Activated CD4-positive, alpha-beta T cell treated with anti-CD3 and anti-CD28 coated beads, Interleukin-2, amount 10 ng/mL, durations not matched to agents 24 days and 14 days (primary cell): ENCODE data around the gene CNTNAP5. TPM values are rescaled to one million over a fixed set of nuclear protein-coding genes. Genes with fewer than 3 reads are reported as not detected.
A peak's percentile ranks its signal among the peaks of the same experiment; 100 is the strongest.

Experiments used
- DNase-seq: peaks from one replicate; pipeline ENCODE4 v3.0.0; 2022
- H3K27ac Mint-ChIP-seq: one replicate; pipeline ENCODE4 v1.8.0; 2022; ENCODE audit warnings: mild to moderate bottlenecking, mixed read lengths
- H3K27me3 Mint-ChIP-seq: one replicate; pipeline ENCODE4 v1.8.0; 2022; ENCODE audit warnings: mixed read lengths
- H3K36me3 Mint-ChIP-seq: one replicate; pipeline ENCODE4 v1.8.0; 2022; ENCODE audit warnings: low read depth, mild to moderate bottlenecking, mixed read lengths
- H3K4me1 Mint-ChIP-seq: one replicate; pipeline ENCODE4 v1.8.0; 2021; ENCODE audit warnings: mixed read lengths
- H3K4me3 Mint-ChIP-seq: one replicate; pipeline ENCODE4 v1.8.0; 2022; ENCODE audit warnings: mild to moderate bottlenecking, moderate library complexity, mixed read lengths
- H3K9me3 Mint-ChIP-seq: one replicate; pipeline ENCODE4 v1.8.0; 2021; ENCODE audit warnings: mixed read lengths
- intact Hi-C: fragments of 100-400 bp; cut with micrococcal nuclease; formaldehyde crosslinking; loops from one replicate; pipeline ENCODE4 v1.15.1; 2023
- total RNA-seq: library from RNA; stranded (reverse); gene quantifications from 2 replicates; pipeline ENCODE4 v1.2.3, GENCODE V29; 2022

CNTNAP5 gene
- total RNA-seq, result not detected in 2 replicates

GRCh38 chr2:124025171-124025580 lies at the start of gene CNTNAP5:
Gene CNTNAP5, plus strand, starts transcription at chr2:124025287. Its CDS starts 364 bp downstream, at chr2:124025651.
- Mint-ChIP-seq H3K27me3 (peaks cover 16% of the 10 kb centered on the region), H3K4me1 (no peaks in the 10 kb centered on the region), H3K9me3 (peaks cover 9% of the 10 kb centered on the region), H3K27ac (peak within 1 kb of the TSS; percentile 34), H3K36me3 (no peaks in the 10 kb centered on the region), H3K4me3 (no peak within 1 kb of the TSS)
- peak; percentile 78 for DNase-seq
- intact Hi-C loops, result no loop called here

GRCh38 chr2:123976054-123976648 lies 48.9 kb upstream of the CNTNAP5 start:
- H3K27ac Mint-ChIP-seq, result no peak overlapping the region
- intact Hi-C loops, result no loop called here
- peaks cover 7% of the 10 kb centered on the region for H3K9me3 Mint-ChIP-seq
- H3K4me3 Mint-ChIP-seq, result no peak overlapping the region
- H3K27me3 Mint-ChIP-seq, result no peaks in the 10 kb centered on the region
- H3K36me3 Mint-ChIP-seq, result no peaks in the 10 kb centered on the region
- H3K4me1 Mint-ChIP-seq, result no peaks in the 10 kb centered on the region
- DNase-seq, result no peak

- Mint-ChIP-seq H3K36me3 (no peaks in the 10 kb centered on the region), H3K27ac (no peak overlapping the region), H3K27me3 (no peaks in the 10 kb centered on the region), H3K4me1 (peaks cover 2% of the 10 kb centered on the region), H3K4me3 (no peak overlapping the region), H3K9me3 (no peaks in the 10 kb centered on the region)
- intact Hi-C loops, result no loop called here
- DNase-seq, result peak; percentile 56
Measured at GRCh38 chr2:123993728-123994323, 31.3 kb upstream of the CNTNAP5 start.

- Mint-ChIP-seq H3K36me3 (no peaks in the 10 kb centered on the region), H3K4me1 (no peaks in the 10 kb centered on the region), H3K9me3 (no peaks in the 10 kb centered on the region), H3K4me3 (no peak overlapping the region), H3K27ac (no peak overlapping the region), H3K27me3 (no peaks in the 10 kb centered on the region)
- no peak for DNase-seq
- intact Hi-C loops, result no loop called here
Measured at GRCh38 chr2:123999681-124000080, 25.4 kb upstream of the CNTNAP5 start.

GRCh38 chr2:124001696-124002430 lies 23.2 kb upstream of the CNTNAP5 start:
- Mint-ChIP-seq H3K9me3 (no peaks in the 10 kb centered on the region), H3K4me1 (no peaks in the 10 kb centered on the region), H3K27ac (no peak overlapping the region), H3K4me3 (no peak overlapping the region), H3K27me3 (no peaks in the 10 kb centered on the region), H3K36me3 (no peaks in the 10 kb centered on the region)
- DNase-seq, result no peak
- intact Hi-C loops, result no loop called here

GRCh38 chr2:124018890-124019289 lies 6.2 kb upstream of the CNTNAP5 start:
- Mint-ChIP-seq H3K27ac (no peak overlapping the region), H3K9me3 (no peaks in the 10 kb centered on the region), H3K27me3 (peaks cover under 1% of the 10 kb centered on the region), H3K36me3 (no peaks in the 10 kb centered on the region), H3K4me1 (no peaks in the 10 kb centered on the region), H3K4me3 (no peak overlapping the region)
- intact Hi-C loops, result no loop called here
- DNase-seq, result no peak

GRCh38 chr2:124024561-124025170 lies 421 bp upstream of the CNTNAP5 start:
- peaks cover 9% of the 10 kb centered on the region for H3K9me3 Mint-ChIP-seq
- no peak overlapping the region for H3K27ac Mint-ChIP-seq
- peaks cover 16% of the 10 kb centered on the region for H3K27me3 Mint-ChIP-seq
- H3K36me3 Mint-ChIP-seq, result no peaks in the 10 kb centered on the region
- H3K4me3 Mint-ChIP-seq, result no peak overlapping the region
- DNase-seq, result no peak
- no peaks in the 10 kb centered on the region for H3K4me1 Mint-ChIP-seq
- intact Hi-C loops, result no loop called here

- Mint-ChIP-seq H3K4me3 (no peak overlapping the region), H3K36me3 (no peaks in the 10 kb centered on the region), H3K4me1 (no peaks in the 10 kb centered on the region), H3K27ac (no peak overlapping the region), H3K9me3 (peaks cover 9% of the 10 kb centered on the region), H3K27me3 (peaks cover 16% of the 10 kb centered on the region)
- DNase-seq, result no peak
- intact Hi-C loops, result no loop called here
Measured at GRCh38 chr2:124025891-124026434, 876 bp downstream of the CNTNAP5 start.

- Mint-ChIP-seq H3K36me3 (no peaks in the 10 kb centered on the region), H3K27ac (no peak overlapping the region), H3K27me3 (peaks cover 16% of the 10 kb centered on the region), H3K9me3 (peaks cover 9% of the 10 kb centered on the region), H3K4me1 (no peaks in the 10 kb centered on the region), H3K4me3 (no peak overlapping the region)
- intact Hi-C loops, result no loop called here
- no peak for DNase-seq
Measured at GRCh38 chr2:124026503-124026902, 1.4 kb downstream of the CNTNAP5 start.

- intact Hi-C loops, result no loop called here
- DNase-seq, result no peak
- Mint-ChIP-seq H3K4me1 (no peaks in the 10 kb centered on the region), H3K27ac (no peak overlapping the region), H3K9me3 (peaks cover 9% of the 10 kb centered on the region), H3K27me3 (peaks cover 16% of the 10 kb centered on the region), H3K36me3 (no peaks in the 10 kb centered on the region), H3K4me3 (no peak overlapping the region)
Measured at GRCh38 chr2:124027182-124027581, 2.1 kb downstream of the CNTNAP5 start.

GRCh38 chr2:124032799-124033198 lies 7.7 kb downstream of the CNTNAP5 start:
- intact Hi-C loops, result no loop called here
- no peak overlapping the region for H3K4me3 Mint-ChIP-seq
- no peaks in the 10 kb centered on the region for H3K9me3 Mint-ChIP-seq
- no peak for DNase-seq
- no peaks in the 10 kb centered on the region for H3K4me1 Mint-ChIP-seq
- H3K36me3 Mint-ChIP-seq, result no peaks in the 10 kb centered on the region
- no peaks in the 10 kb centered on the region for H3K27me3 Mint-ChIP-seq
- H3K27ac Mint-ChIP-seq, result no peak overlapping the region

- Mint-ChIP-seq H3K9me3 (no peaks in the 10 kb centered on the region), H3K36me3 (no peaks in the 10 kb centered on the region), H3K27me3 (no peaks in the 10 kb centered on the region), H3K27ac (no peak overlapping the region), H3K4me3 (no peak overlapping the region), H3K4me1 (no peaks in the 10 kb centered on the region)
- DNase-seq, result no peak
- intact Hi-C loops, result no loop called here
Measured at GRCh38 chr2:124034265-124034664, 9.2 kb downstream of the CNTNAP5 start.

- H3K36me3 Mint-ChIP-seq, result no peaks in the 10 kb centered on the region
- no peak for DNase-seq
- no peaks in the 10 kb centered on the region for H3K9me3 Mint-ChIP-seq
- intact Hi-C loops, result no loop called here
- H3K4me1 Mint-ChIP-seq, result no peaks in the 10 kb centered on the region
- no peak overlapping the region for H3K4me3 Mint-ChIP-seq
- no peaks in the 10 kb centered on the region for H3K27me3 Mint-ChIP-seq
- H3K27ac Mint-ChIP-seq, result no peak overlapping the region
Measured at GRCh38 chr2:124035001-124035400, 9.9 kb downstream of the CNTNAP5 start.

- Mint-ChIP-seq H3K27ac (no peak overlapping the region), H3K36me3 (no peaks in the 10 kb centered on the region), H3K4me1 (no peaks in the 10 kb centered on the region), H3K4me3 (no peak overlapping the region), H3K27me3 (no peaks in the 10 kb centered on the region), H3K9me3 (no peaks in the 10 kb centered on the region)
- no peak for DNase-seq
- intact Hi-C loops, result no loop called here
Measured at GRCh38 chr2:124039032-124039431, 13.9 kb downstream of the CNTNAP5 start.
